T47D (cell line): ENCODE measurements around the gene FHOD3.

ENCODE experiments used
- DNase-seq, 2 experiments: peaks; one replicate each; pipeline versions ENCODE4 v3.0.0 to v3.0.0-alpha.2; 2011 to 2012; ENCODE audit warnings: low read depth in 1 of 2, low spot score in 1 of 2
- JUND ChIP-seq: IDR thresholded peaks from 2 replicates; pipeline ENCODE4 v1.6.1; 2012; ENCODE audit warnings: low read depth
- in situ Hi-C: cut with HindIII; loops from 2 replicates; pipeline ENCODE4 v1.10.0; 2016; ENCODE audit warnings: low sequenced_read_pairs, low pct_unique_long_range_greater_than_20kb

FHOD3 gene

DNA sequence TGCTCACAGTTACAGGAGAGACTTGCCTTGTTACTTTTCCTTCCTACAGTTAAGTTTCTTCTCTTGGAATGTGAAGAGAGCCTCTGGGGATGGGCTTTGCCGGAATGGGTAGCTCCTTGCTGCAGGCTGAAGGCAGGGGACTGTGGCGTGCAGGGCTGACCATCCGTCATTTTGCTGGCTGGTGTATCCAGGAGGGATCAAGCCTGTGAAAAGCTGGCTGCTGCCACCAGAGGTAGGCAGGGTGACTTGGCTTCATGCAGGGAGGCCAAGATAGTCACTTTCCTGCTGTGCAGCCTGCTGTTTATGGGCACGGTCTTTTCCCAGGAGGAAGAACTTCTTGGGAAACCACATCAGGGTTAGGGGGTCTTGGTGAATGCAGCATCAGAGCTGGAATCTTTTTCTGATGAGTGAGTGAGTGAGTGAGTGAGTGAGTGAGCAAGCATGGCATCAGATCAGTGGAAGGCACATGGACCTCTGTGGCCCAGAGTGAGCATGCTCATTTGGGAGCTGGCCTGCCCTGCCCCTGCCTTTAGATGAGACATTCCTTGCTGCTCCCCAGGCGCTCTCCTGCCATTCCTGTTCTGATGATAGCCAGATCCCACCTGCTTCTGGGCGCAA is 33.0 kb downstream of the FHOD3 start:
- DNase-seq = no peak
- in situ Hi-C loops = no loop called here

DNA sequence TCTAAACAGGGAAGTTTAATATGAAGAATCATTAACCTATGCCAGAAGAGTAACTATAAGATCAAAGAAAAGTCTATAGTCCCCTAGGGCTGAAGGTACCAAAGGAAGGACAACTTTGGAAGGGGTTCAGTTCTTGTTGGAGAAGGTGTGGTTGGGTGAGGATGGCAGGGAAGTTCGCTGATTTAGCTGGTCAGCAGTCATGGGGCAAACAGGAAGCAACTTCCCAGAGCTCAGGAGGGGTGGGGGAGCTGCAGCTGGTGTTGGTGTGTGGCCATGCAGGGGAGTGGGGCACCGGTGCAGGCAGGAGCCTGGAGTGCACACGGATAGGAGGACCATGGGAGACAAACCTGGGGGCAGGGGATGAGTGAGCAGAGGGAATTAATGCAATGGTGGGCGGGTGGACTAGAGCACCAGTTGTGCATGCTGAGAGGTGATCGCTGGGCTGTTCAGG is 34.0 kb downstream of the FHOD3 start:
- DNase-seq = no peak
- no peak for TF ChIP-seq JUND
- in situ Hi-C loops = no loop called here

More for the DNA sequence above, 33.0 kb downstream of the FHOD3 start:
- no peak for TF ChIP-seq JUND

DNA sequence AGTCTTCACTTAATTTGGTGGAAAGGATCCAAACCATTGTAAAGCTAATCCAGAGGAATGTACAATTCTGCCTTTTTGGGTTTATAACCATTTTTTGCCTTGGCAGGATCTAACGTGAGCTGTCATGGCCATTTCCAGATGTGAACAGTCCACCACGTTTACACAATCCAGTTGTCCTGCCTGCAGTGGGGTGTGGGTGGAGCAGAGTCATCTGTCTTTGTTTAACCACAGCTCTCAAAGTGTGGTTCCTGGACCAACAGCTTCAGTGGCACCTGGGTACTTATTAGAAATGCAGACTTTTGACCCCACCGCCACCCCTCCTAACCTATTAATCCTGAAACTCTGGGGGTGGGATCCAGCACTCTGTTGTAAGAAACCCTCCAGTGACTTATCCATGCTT is 35.9 kb downstream of the FHOD3 start:
- no peak for DNase-seq
- in situ Hi-C loops = no loop called here
- no peak for TF ChIP-seq JUND

- DNase-seq = no peak
- no peak for TF ChIP-seq JUND
- in situ Hi-C loops = no loop called here
These were observed 37.3 kb downstream of the FHOD3 start for GRCh38 chr18:36334798-36335197.

DNA sequence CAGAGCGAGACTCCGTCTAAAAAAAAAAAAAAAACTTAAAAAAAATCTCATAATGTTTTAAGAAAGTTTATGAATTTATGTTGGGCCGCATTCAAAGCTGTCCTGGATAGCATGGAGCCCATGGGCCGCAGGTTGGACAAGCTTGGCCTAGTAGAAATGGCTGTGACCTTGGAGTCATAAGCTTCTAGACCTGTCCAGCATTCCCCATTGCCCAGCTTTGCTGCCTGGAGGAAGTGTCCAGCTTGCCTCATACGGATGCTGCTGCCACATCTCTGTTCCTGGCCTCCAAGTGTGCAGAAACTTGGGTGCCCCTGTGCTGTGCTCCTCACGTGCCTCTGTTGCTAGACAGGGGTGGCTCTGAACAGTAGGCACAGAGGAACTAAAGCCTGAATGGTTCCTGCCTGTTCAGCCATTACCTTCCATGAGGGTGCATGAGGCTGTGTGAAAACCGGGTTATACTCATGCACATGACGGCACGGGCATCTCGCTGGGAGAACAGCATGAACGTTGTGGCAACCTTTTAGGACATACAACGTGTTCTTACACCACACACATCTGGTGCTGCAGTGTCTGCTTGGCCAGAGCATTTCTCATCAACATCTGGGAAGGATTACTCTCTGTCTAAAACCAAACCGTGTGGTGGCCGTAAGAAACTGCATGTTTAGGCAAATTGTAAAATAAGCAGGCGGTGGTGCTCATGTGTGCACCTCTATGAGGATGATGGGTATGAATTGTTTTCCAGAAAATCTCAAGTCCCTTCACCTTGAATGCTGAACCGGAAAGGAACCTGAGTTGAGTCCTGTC is 38.2 kb downstream of the FHOD3 start:
- no peak for DNase-seq
- in situ Hi-C loops = no loop called here
- no peak for TF ChIP-seq JUND

- in situ Hi-C loops = no loop called here
- DNase-seq = no peak
- TF ChIP-seq JUND = no peak
These were observed 40.3 kb downstream of the FHOD3 start for GRCh38 chr18:36337679-36338402.

- in situ Hi-C loops = no loop called here
- no peak for TF ChIP-seq JUND
- DNase-seq = no peak
These were observed 41.0 kb downstream of the FHOD3 start for GRCh38 chr18:36338403-36338933.

GRCh38 chr18:36340246-36340645 is 42.7 kb downstream of the FHOD3 start:
- in situ Hi-C loops = no loop called here
- no peak for TF ChIP-seq JUND
- no peak for DNase-seq

GRCh38 chr18:36341944-36342343 is 44.4 kb downstream of the FHOD3 start:
- no peak for TF ChIP-seq JUND
- in situ Hi-C loops = no loop called here
- DNase-seq = no peak

GRCh38 chr18:36348331-36348730 is 50.8 kb downstream of the FHOD3 start:
- no peak for DNase-seq
- no peak for TF ChIP-seq JUND
- in situ Hi-C loops = no loop called here

DNA sequence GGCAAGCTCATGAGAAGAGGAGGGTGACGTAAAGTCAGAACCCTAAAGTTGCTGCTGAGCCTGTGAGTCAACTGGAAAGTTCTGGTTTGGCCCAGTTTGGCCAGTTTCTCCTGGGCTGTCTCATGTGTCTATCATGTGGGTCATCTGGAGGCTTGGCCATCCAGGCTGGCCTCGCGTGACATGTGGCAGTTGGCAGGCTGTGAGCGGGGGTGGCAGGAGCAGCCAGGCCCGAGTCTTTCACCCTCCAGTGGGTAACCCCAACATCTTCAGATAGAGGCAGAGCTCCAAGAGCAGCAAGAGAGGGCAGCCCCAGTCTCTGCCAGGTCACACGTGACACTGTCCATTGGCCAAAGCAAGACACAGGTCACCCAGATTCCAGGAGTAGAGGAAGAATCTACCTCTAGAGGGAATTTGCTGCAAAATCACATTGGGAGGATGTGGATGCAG is 51.5 kb downstream of the FHOD3 start:
- in situ Hi-C loops = no loop called here
- no peak for TF ChIP-seq JUND
- DNase-seq = peak in 1 of 2 experiments; percentile 16

GRCh38 chr18:36349552-36349951 is 52.0 kb downstream of the FHOD3 start:
- in situ Hi-C loops = no loop called here
- DNase-seq = no peak
- no peak for TF ChIP-seq JUND
